GM13977 (cell line): ENCODE data around the gene SLC20A1.
"Not testable (repeated sequence)": the region's sequence is repeated elsewhere in the genome, so short reads cannot be mapped to it uniquely, and the experiment has no call there.

ENCODE experiments used
- DNase-seq: peaks from one replicate; pipeline ENCODE4 v3.0.0; 2012; ENCODE audit warnings: low spot score
- CTCF ChIP-seq: IDR thresholded peaks from 2 replicates; pipeline ENCODE4 v1.5.1; 2012; ENCODE audit warnings: mild to moderate bottlenecking, control low read depth; ENCODE audit not compliant: insufficient read depth; ENCODE audit errors: extremely low read depth, missing control alignments
- in situ Hi-C: fragments of 300-500 bp; cut with MboI; formaldehyde crosslinking; loops from one replicate; pipeline ENCODE4 v1.12.0; 2022; ENCODE audit warnings: low sequenced_read_pairs, low pct_unique_long_range_greater_than_20kb, mixed read lengths, inconsistent platforms; ENCODE audit not compliant: unreplicated experiment

SLC20A1 gene

GRCh38 chr2:112666761-112667122 is 21.0 kb downstream of the SLC20A1 start:
- in situ Hi-C loops, result no loop called here
- no peak for TF ChIP-seq CTCF
- no peak for DNase-seq

- DNase-seq, in situ Hi-C loops: not testable (repeated sequence)
These were observed 21.8 kb downstream of the SLC20A1 start for GRCh38 chr2:112667540-112667939.

DNA sequence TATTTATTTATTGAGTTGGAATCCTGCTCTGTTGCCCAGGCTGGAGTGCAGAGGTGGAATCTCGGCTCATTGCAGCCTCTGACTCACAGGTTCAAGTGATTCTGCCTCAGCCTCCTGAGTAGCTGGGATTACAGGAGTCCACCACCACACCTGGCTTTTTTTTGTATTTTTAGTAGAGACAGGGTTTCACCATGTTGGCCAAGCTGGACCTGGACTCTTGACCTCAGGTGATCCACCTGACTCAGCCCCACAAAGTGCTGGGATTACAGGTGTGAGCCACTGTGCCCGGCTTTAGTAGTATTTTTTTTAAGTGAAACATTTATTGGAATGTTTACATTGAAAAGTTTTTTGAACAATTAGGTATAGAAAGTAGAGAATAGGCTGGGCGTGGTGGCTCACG is 23.9 kb downstream of the SLC20A1 start:
- in situ Hi-C loops, result no loop called here
- DNase-seq, result no peak
- TF ChIP-seq CTCF, result no peak

DNA sequence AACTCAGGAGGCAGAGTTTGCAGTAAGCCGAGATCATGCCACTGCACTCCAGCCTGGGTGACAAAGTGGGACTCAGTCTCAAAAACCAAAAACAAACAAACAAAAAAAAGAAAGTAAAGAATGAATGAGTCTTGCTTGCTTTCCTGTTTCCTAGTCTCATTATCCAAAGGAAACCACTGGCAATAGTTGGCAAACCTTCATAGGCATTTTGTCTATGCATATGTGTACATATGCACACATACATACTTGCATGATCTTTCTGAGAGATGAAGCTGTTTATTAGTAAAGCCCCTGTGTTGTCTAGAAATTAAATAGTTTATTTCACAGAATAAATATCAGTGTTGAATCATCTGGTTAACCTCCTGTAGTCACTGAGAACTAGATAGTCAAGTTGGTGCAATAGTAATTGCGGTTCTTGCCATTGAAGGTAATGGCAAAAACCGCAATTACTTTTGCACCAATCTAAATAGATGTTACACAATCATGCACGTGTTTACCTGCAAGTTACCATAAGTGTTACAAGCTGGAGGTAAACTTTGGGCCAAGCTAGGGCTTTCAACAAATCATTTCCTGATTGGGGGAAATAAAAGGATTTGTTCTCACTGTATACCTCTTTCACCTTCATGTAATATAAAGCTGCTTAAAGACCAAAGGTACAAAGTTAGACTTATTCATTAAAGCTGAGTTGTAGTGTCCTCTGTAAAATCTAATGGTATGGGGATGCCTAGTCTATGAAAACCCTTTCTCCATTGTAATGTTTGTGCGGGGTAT is 24.7 kb downstream of the SLC20A1 start:
- DNase-seq, result no peak
- no peak for TF ChIP-seq CTCF
- in situ Hi-C loops, result no loop called here

GRCh38 chr2:112671801-112672200 is 26.1 kb downstream of the SLC20A1 start:
- in situ Hi-C loops, result no loop called here
- DNase-seq, result no peak
- TF ChIP-seq CTCF, result no peak

DNA sequence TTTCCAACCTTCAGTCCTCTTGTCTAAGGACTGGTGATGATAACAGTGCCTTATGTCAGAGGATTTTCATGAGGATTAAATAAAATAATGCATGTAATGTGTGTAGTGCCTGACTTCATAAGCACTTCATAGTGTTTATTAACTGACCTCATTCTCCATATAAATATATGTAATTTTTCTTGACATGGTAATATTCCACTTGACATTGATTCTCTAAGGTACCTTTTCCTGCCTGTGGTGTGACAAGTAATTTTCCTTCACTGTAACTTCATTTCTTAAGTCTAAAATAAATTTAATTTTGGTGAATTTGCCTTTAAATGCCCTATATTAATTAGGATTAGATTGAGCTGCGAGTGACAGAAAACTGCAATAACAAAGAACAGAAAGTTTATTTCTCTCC is 27.3 kb downstream of the SLC20A1 start:
- no peak for DNase-seq
- no peak for TF ChIP-seq CTCF
- in situ Hi-C loops, result no loop called here

GRCh38 chr2:112674229-112674628 is 28.5 kb downstream of the SLC20A1 start:
- in situ Hi-C loops, result no loop called here
- DNase-seq, result no peak
- no peak for TF ChIP-seq CTCF
